Measurements from ENCODE around the gene CCDC121.
"Not testable (repeated sequence)": the region's sequence is repeated elsewhere in the genome, so short reads cannot be mapped to it uniquely, and the experiment has no call there.

CCDC121 gene

GRCh38 chr2:27638037-27638637 lies 9.3 kb upstream of the CCDC121 start:
- peak; percentile 72 for DNase-seq (ENCODE audit: low read depth, low spot score)

- no peak for DNase-seq (ENCODE audit: low read depth, low spot score)
These were observed 8.0 kb upstream of the CCDC121 start for GRCh38 chr2:27636766-27637165.

- DNase-seq (ENCODE audit: low read depth, low spot score): no peak
These were observed 5.5 kb upstream of the CCDC121 start for GRCh38 chr2:27634291-27634690.

GRCh38 chr2:27630257-27630656 lies 1.4 kb upstream of the CCDC121 start:
- DNase-seq (ENCODE audit: low read depth, low spot score): not testable (repeated sequence)

- DNase-seq (ENCODE audit: low read depth, low spot score): peak; percentile 95
These were observed 647 bp downstream of the CCDC121 start for GRCh38 chr2:27627963-27628766.

- DNase-seq (ENCODE audit: low read depth, low spot score): not testable (repeated sequence)
These were observed 1.9 kb downstream of the CCDC121 start for GRCh38 chr2:27626921-27627320.

- not testable (repeated sequence) for DNase-seq (ENCODE audit: low read depth, low spot score)
These were observed 2.5 kb downstream of the CCDC121 start for GRCh38 chr2:27626323-27626722.

GRCh38 chr2:27624943-27625342 lies 3.9 kb downstream of the CCDC121 start:
- DNase-seq (ENCODE audit: low read depth, low spot score): no peak

- peak; percentile 93 for DNase-seq (ENCODE audit: low read depth, low spot score)
These were observed 5.9 kb downstream of the CCDC121 start for GRCh38 chr2:27622921-27623384.

- no peak for DNase-seq (ENCODE audit: low read depth, low spot score)
These were observed 7.3 kb downstream of the CCDC121 start for GRCh38 chr2:27621524-27621923.

GRCh38 chr2:27615316-27615715 lies 13.5 kb downstream of the CCDC121 start:
- DNase-seq (ENCODE audit: low read depth, low spot score): no peak

GRCh38 chr2:27613985-27614384 lies 14.8 kb downstream of the CCDC121 start:
- no peak for DNase-seq (ENCODE audit: low read depth, low spot score)

- DNase-seq (ENCODE audit: low read depth, low spot score): peak; percentile 49
These were observed 22.2 kb downstream of the CCDC121 start for GRCh38 chr2:27606611-27607010.

- no peak for DNase-seq (ENCODE audit: low read depth, low spot score)
These were observed 32.2 kb downstream of the CCDC121 start for GRCh38 chr2:27596627-27597026.

GRCh38 chr2:27595412-27595811 lies 33.4 kb downstream of the CCDC121 start:
- DNase-seq (ENCODE audit: low read depth, low spot score): not testable (repeated sequence)

- DNase-seq (ENCODE audit: low read depth, low spot score): not testable (repeated sequence)
These were observed 34.6 kb downstream of the CCDC121 start for GRCh38 chr2:27594020-27594703.

GRCh38 chr2:27593240-27593639 lies 35.6 kb downstream of the CCDC121 start:
- no peak for DNase-seq (ENCODE audit: low read depth, low spot score)

- DNase-seq (ENCODE audit: low read depth, low spot score): no peak
These were observed 37.1 kb downstream of the CCDC121 start for GRCh38 chr2:27591745-27592144.

GRCh38 chr2:27588308-27588707 lies 40.5 kb downstream of the CCDC121 start:
- DNase-seq (ENCODE audit: low read depth, low spot score): no peak

GRCh38 chr2:27587025-27587424 lies 41.8 kb downstream of the CCDC121 start:
- DNase-seq (ENCODE audit: low read depth, low spot score): no peak

- DNase-seq (ENCODE audit: low read depth, low spot score): no peak
These were observed 44.2 kb downstream of the CCDC121 start for GRCh38 chr2:27584597-27584996.

GRCh38 chr2:27583390-27583915 lies 45.4 kb downstream of the CCDC121 start:
- DNase-seq (ENCODE audit: low read depth, low spot score): peak; percentile 26

All from astrocyte of the hippocampus (primary cell).